Right lobe of liver (tissue), 6 donors: ENCODE data around the gene DNAJC15. TPM values are rescaled to one million over a fixed set of nuclear protein-coding genes. Genes with fewer than 3 reads are reported as not detected.
A peak's percentile ranks its signal among the peaks of the same experiment; 100 is the strongest.
"Not testable (repeated sequence)": the region's sequence is repeated elsewhere in the genome, so short reads cannot be mapped to it uniquely, and the experiment has no call there.

ENCODE experiments used
- ATAC-seq, 4 donors: fragments of 200-7000 bp; cut with Tn5 transposase; one replicate each; pipeline ENCODE4 v1.9.1; 2020; ENCODE audit warnings: mild to moderate bottlenecking in 4 of 4, moderate library complexity in 4 of 4
- DNase-seq, 3 donors: peaks; one replicate each; pipeline ENCODE4 v3.0.0-alpha.2; 2020
- H3K27ac ChIP-seq, 3 donors: fragments of 200-600 bp; one replicate each; pipeline ENCODE4 v1.8.0; 2022
- H3K27me3 ChIP-seq, 2 donors: fragments of 200-600 bp; one replicate each; pipeline ENCODE4 v1.8.0; 2022
- H3K36me3 ChIP-seq, 4 donors: fragments of 200-600 bp; sonication (generic) in 1 of 4; one replicate each; pipeline versions ENCODE4 v1.5.1 to v1.8.0; 2017 to 2022; ENCODE audit warnings: control low read depth in 1 of 4
- H3K4me1 ChIP-seq, 4 donors: fragments of 200-600 bp; sonication (generic) in 1 of 4; one replicate each; pipeline versions ENCODE4 v1.5.1 to v1.8.0; 2017 to 2022; ENCODE audit warnings: control low read depth in 1 of 4
- H3K4me3 ChIP-seq, 3 donors: fragments of 200-600 bp; one replicate each; pipeline ENCODE4 v1.8.0; 2022
- H3K9me3 ChIP-seq, 4 donors: fragments of 200-600 bp; sonication (generic) in 1 of 4; one replicate each; pipeline versions ENCODE4 v1.5.1 to v1.8.0; 2017 to 2022; ENCODE audit warnings: control low read depth in 1 of 4
- CTCF ChIP-seq, 4 donors: fragments of 200-600 bp in 3 of 4; fragments of 450-650 bp in 1 of 4; IDR thresholded peaks; one replicate each; pipeline versions ENCODE4 v1.5.1 to v1.8.0; 2016 to 2022; ENCODE audit warnings: antibody characterized with exemption in 4 of 4, mild to moderate bottlenecking in 2 of 4
- POLR2A ChIP-seq: fragments of 450-650 bp; IDR thresholded peaks from one replicate; pipeline ENCODE4 v1.6.1; 2017; ENCODE audit warnings: antibody characterized with exemption, mild to moderate bottlenecking
- WGBS: methylation state at CpG from one replicate; pipeline ENCODE4 v1.1.6; 2018; ENCODE audit warnings: low coverage, low lambda C conversion rate; ENCODE audit not compliant: insufficient coverage; ENCODE audit errors: missing lambda C conversion rate; 5-methylcytosine and 5-hydroxymethylcytosine counted together
- intact Hi-C, 2 donors: fragments of 100-400 bp; cut with DNase I; formaldehyde crosslinking; loops; one replicate each; pipeline versions ENCODE4 v1.11.2 to v1.14.1; 2022
- total RNA-seq, 6 experiments: library from RNA; depleted of rRNA in 2 of 6; stranded (reverse); fragments of >200 nt in 2 of 6; fragmentation: NEBNext Ultra II Directional in 3 of 6; extraction: Animal tissue kit (Norgen Biotek cat#: 25700) in 3 of 6; gene quantifications; one replicate each; pipeline versions ENCODE4 v1.1.0 to v1.2.4, GENCODE V29; 2016 to 2023
- donor health status: DM: no; HTN: yes; CAD: no.
- donor health status: DM: no; HTN: no; CAD: no.
- donor health status: DM: no; HTN: no; CAD: no.
- donor health status: DM: no; HTN: yes; CAD: no.
- donor health status: DM: no; HTN: yes; CAD: no.

DNAJC15 gene
- total RNA-seq, 6 experiments from 2014 or later: 4.1 to 9.4 (median 6.9) TPM

GRCh38 chr13:43031881-43032280 lies 8.5 kb downstream of the DNAJC15 start:
- ATAC-seq: no peak

GRCh38 chr13:43033038-43033437 lies 9.7 kb downstream of the DNAJC15 start:
- 100% methylated on average over 3 of the region's 3 CpGs for WGBS
- Histone ChIP-seq H3K27me3 (no peaks in the 10 kb centered on the region), H3K4me1 (peaks cover 0 to 5% (median 0%) of the 10 kb centered on the region in 4 donors), H3K9me3 (no peaks in the 10 kb centered on the region), H3K36me3 (no peaks in the 10 kb centered on the region), H3K4me3 (no peak overlapping the region), H3K27ac (no peak overlapping the region)
- ATAC-seq (no peak), DNase-seq (no peak)
- no peak for TF ChIP-seq POLR2A
- no peak for TF ChIP-seq CTCF (IDR thresholded peaks at IDR 0.05)
- intact Hi-C loops: no loop called here

More at GRCh38 chr13:43031881-43032280, 8.5 kb downstream of the DNAJC15 start:
- Histone ChIP-seq H3K4me1 (peaks cover 0 to 5% (median 0%) of the 10 kb centered on the region in 4 donors), H3K27ac (no peak overlapping the region), H3K27me3 (no peaks in the 10 kb centered on the region), H3K4me3 (no peak overlapping the region), H3K36me3 (no peaks in the 10 kb centered on the region), H3K9me3 (no peaks in the 10 kb centered on the region)
- no peak for DNase-seq
- intact Hi-C loops: no loop called here
- TF ChIP-seq POLR2A (no peak), CTCF (IDR thresholded peaks at IDR 0.05) (no peak)
- WGBS: 51% methylated on average over 4 of the region's 4 CpGs

GRCh38 chr13:43036351-43037250 lies 13.2 kb downstream of the DNAJC15 start:
- no peaks in the 10 kb centered on the region for H3K36me3 ChIP-seq
- no peaks in the 10 kb centered on the region for H3K9me3 ChIP-seq
- intact Hi-C loops: no loop called here
- TF ChIP-seq CTCF (IDR thresholded peaks at IDR 0.05) (no peak), POLR2A (no peak)
- ATAC-seq (peak in 2 of 4 donors; percentile 18 to 23), DNase-seq (no peak)
- no peak overlapping the region for H3K4me3 ChIP-seq
- WGBS: 88% methylated on average over 5 of the region's 14 CpGs
- no peak overlapping the region for H3K27ac ChIP-seq
- H3K27me3 ChIP-seq: no peaks in the 10 kb centered on the region
- peaks cover 0 to 5% (median 0%) of the 10 kb centered on the region in 4 donors for H3K4me1 ChIP-seq

- DNase-seq: no peak
- 77% methylated on average over 2 of the region's 2 CpGs for WGBS
- ATAC-seq: no peak
- Histone ChIP-seq H3K4me1 (peaks cover 0 to 17% (median under 1%) of the 10 kb centered on the region in 4 donors), H3K4me3 (no peak overlapping the region), H3K36me3 (no peaks in the 10 kb centered on the region), H3K9me3 (no peaks in the 10 kb centered on the region), H3K27ac (no peak overlapping the region), H3K27me3 (no peaks in the 10 kb centered on the region)
- intact Hi-C loops: no loop called here
- TF ChIP-seq CTCF (IDR thresholded peaks at IDR 0.05) (no peak), POLR2A (no peak)
These were observed 16.6 kb downstream of the DNAJC15 start for GRCh38 chr13:43039966-43040365.

- DNase-seq, H3K27ac ChIP-seq, ATAC-seq, H3K9me3 ChIP-seq, H3K36me3 ChIP-seq, H3K27me3 ChIP-seq, intact Hi-C loops, H3K4me3 ChIP-seq: not testable (repeated sequence)
- H3K4me1 ChIP-seq: peaks cover 0 to 22% (median 1%) of the 10 kb centered on the region in 4 donors
- WGBS: 77% methylated on average over 11 of the region's 13 CpGs
These were observed 17.4 kb downstream of the DNAJC15 start for GRCh38 chr13:43040581-43041368.
